IPS-20b (cell line): ENCODE measurements around the gene DDX47.

Experiments
- H3K27ac ChIP-seq: one replicate; pipeline ENCODE4 v1.5.1; 2013; ENCODE audit warnings: low read length
- H3K27me3 ChIP-seq: 2 replicates; pipeline ENCODE4 v1.6.1; 2013; ENCODE audit warnings: mild to moderate bottlenecking, low read length, inconsistent platforms; ENCODE audit not compliant: insufficient read depth
- H3K36me3 ChIP-seq: 2 replicates; pipeline ENCODE4 v1.6.1; 2013; ENCODE audit warnings: low read depth, mild to moderate bottlenecking, inconsistent platforms, low read length, moderate library complexity; ENCODE audit not compliant: insufficient read depth
- H3K4me1 ChIP-seq: 2 replicates; pipeline ENCODE4 v1.6.1; 2013; ENCODE audit warnings: mild to moderate bottlenecking, control low read depth, inconsistent platforms, low read length, moderate library complexity; ENCODE audit not compliant: insufficient read depth
- H3K4me3 ChIP-seq: 2 replicates; pipeline ENCODE4 v1.5.1; 2013; ENCODE audit warnings: mild to moderate bottlenecking, low read length, inconsistent platforms
- H3K9ac ChIP-seq: 2 replicates; pipeline ENCODE4 v1.6.1; 2013; ENCODE audit warnings: low read depth, mild to moderate bottlenecking, inconsistent platforms, low read length, moderate library complexity
- H3K9me3 ChIP-seq: 2 replicates; pipeline ENCODE4 v1.6.1; 2013; ENCODE audit warnings: mild to moderate bottlenecking, low read depth, low read length, inconsistent platforms; ENCODE audit not compliant: insufficient read depth

DDX47 gene

GRCh38 chr12:12813120-12814101 lies at the start of gene DDX47:
TSS of gene DDX47 (plus strand) at chr12:12813346. CDS start at chr12:12813368, 22 bp downstream.
- Histone ChIP-seq H3K27me3 (no peaks in the 10 kb centered on the region), H3K4me1 (no peaks in the 10 kb centered on the region)

GRCh38 chr12:12764824-12765223 lies 48.3 kb upstream of the DDX47 start:
- no peaks in the 10 kb centered on the region for H3K27me3 ChIP-seq
- H3K27ac ChIP-seq, result no peak overlapping the region
- no peak overlapping the region for H3K9ac ChIP-seq
- no peaks in the 10 kb centered on the region for H3K36me3 ChIP-seq
- no peak overlapping the region for H3K4me3 ChIP-seq
- H3K9me3 ChIP-seq, result no peaks in the 10 kb centered on the region
- H3K4me1 ChIP-seq, result no peaks in the 10 kb centered on the region

More at GRCh38 chr12:12813120-12814101, at the start of gene DDX47:
- Histone ChIP-seq H3K9ac (peak within 1 kb of the TSS; percentile 99), H3K4me3 (peak within 1 kb of the TSS; percentile 95), H3K36me3 (peaks cover 26% of the 10 kb centered on the region), H3K27ac (peak within 1 kb of the TSS; percentile 67), H3K9me3 (no peaks in the 10 kb centered on the region)

GRCh38 chr12:12770262-12770661 lies 42.9 kb upstream of the DDX47 start:
- Histone ChIP-seq H3K9me3 (no peaks in the 10 kb centered on the region), H3K9ac (no peak overlapping the region), H3K27ac (no peak overlapping the region), H3K27me3 (no peaks in the 10 kb centered on the region), H3K4me1 (no peaks in the 10 kb centered on the region), H3K4me3 (no peak overlapping the region), H3K36me3 (no peaks in the 10 kb centered on the region)

- H3K4me1 ChIP-seq, result no peaks in the 10 kb centered on the region
- H3K4me3 ChIP-seq, result no peak overlapping the region
- no peak overlapping the region for H3K9ac ChIP-seq
These were observed 38.4 kb upstream of the DDX47 start for GRCh38 chr12:12774791-12775190.

GRCh38 chr12:12776261-12776660 lies 36.9 kb upstream of the DDX47 start:
- no peaks in the 10 kb centered on the region for H3K9me3 ChIP-seq
- no peaks in the 10 kb centered on the region for H3K27me3 ChIP-seq
- H3K9ac ChIP-seq, result no peak overlapping the region
- no peaks in the 10 kb centered on the region for H3K36me3 ChIP-seq
- H3K4me1 ChIP-seq, result no peaks in the 10 kb centered on the region
- H3K27ac ChIP-seq, result no peak overlapping the region
- H3K4me3 ChIP-seq, result no peak overlapping the region

More at GRCh38 chr12:12774791-12775190, 38.4 kb upstream of the DDX47 start:
- Histone ChIP-seq H3K9me3 (no peaks in the 10 kb centered on the region), H3K36me3 (no peaks in the 10 kb centered on the region), H3K27me3 (no peaks in the 10 kb centered on the region), H3K27ac (no peak overlapping the region)

GRCh38 chr12:12777092-12777491 lies 36.1 kb upstream of the DDX47 start:
- Histone ChIP-seq H3K9me3 (no peaks in the 10 kb centered on the region), H3K4me1 (no peaks in the 10 kb centered on the region), H3K27ac (no peak overlapping the region), H3K4me3 (no peak overlapping the region), H3K9ac (no peak overlapping the region), H3K36me3 (no peaks in the 10 kb centered on the region), H3K27me3 (no peaks in the 10 kb centered on the region)

GRCh38 chr12:12779007-12779406 lies 34.1 kb upstream of the DDX47 start:
- H3K27ac ChIP-seq, result no peak overlapping the region
- peaks cover 1% of the 10 kb centered on the region for H3K27me3 ChIP-seq
- H3K9me3 ChIP-seq, result no peaks in the 10 kb centered on the region
- H3K9ac ChIP-seq, result no peak overlapping the region
- H3K4me3 ChIP-seq, result no peak overlapping the region
- H3K36me3 ChIP-seq, result no peaks in the 10 kb centered on the region
- H3K4me1 ChIP-seq, result no peaks in the 10 kb centered on the region

- H3K4me1 ChIP-seq, result peaks cover under 1% of the 10 kb centered on the region; the same call in 1 of the 2 replicates
- peaks cover 7% of the 10 kb centered on the region for H3K27me3 ChIP-seq
These were observed 33.6 kb upstream of the DDX47 start for GRCh38 chr12:12779529-12779928.

GRCh38 chr12:12784116-12784515 lies 29.0 kb upstream of the DDX47 start:
- Histone ChIP-seq H3K4me1 (peaks cover 18% of the 10 kb centered on the region), H3K9me3 (no peaks in the 10 kb centered on the region), H3K27ac (no peak overlapping the region), H3K27me3 (peaks cover 49% of the 10 kb centered on the region), H3K4me3 (no peak overlapping the region), H3K36me3 (no peaks in the 10 kb centered on the region), H3K9ac (no peak overlapping the region)

More at GRCh38 chr12:12779529-12779928, 33.6 kb upstream of the DDX47 start:
- no peak overlapping the region for H3K27ac ChIP-seq
- H3K4me3 ChIP-seq, result no peak overlapping the region
- H3K9ac ChIP-seq, result no peak overlapping the region
- H3K9me3 ChIP-seq, result no peaks in the 10 kb centered on the region
- no peaks in the 10 kb centered on the region for H3K36me3 ChIP-seq

- Histone ChIP-seq H3K4me3 (peak within 1 kb of the TSS; percentile 65), H3K27me3 (peaks cover 49% of the 10 kb centered on the region), H3K27ac (no peak within 1 kb of the TSS), H3K9ac (peak within 1 kb of the TSS; percentile 62; the same call in 1 of the 2 replicates), H3K36me3 (no peaks in the 10 kb centered on the region), H3K4me1 (peaks cover 18% of the 10 kb centered on the region), H3K9me3 (no peaks in the 10 kb centered on the region)
These were observed 28.0 kb upstream of the DDX47 start, which contains the start of gene APOLD1 for GRCh38 chr12:12784911-12785814. TSS of gene APOLD1 (plus strand) at chr12:12785659. CDS start at chr12:12785692, 33 bp downstream.

GRCh38 chr12:12786351-12786705 lies 26.8 kb upstream of the DDX47 start:
- peaks cover 18% of the 10 kb centered on the region for H3K4me1 ChIP-seq
- peak overlapping the region; percentile 62; the same call in 1 of the 2 replicates for H3K9ac ChIP-seq
- no peaks in the 10 kb centered on the region for H3K36me3 ChIP-seq
- no peaks in the 10 kb centered on the region for H3K9me3 ChIP-seq
- peaks cover 49% of the 10 kb centered on the region for H3K27me3 ChIP-seq
- H3K27ac ChIP-seq, result no peak overlapping the region
- H3K4me3 ChIP-seq, result peak overlapping the region; percentile 65
